GM21529 (cell line): Measurements from ENCODE around the gene NGF.
A peak's percentile ranks its signal among the peaks of the same experiment; 100 is the strongest.
"Not testable (repeated sequence)": the region's sequence is repeated elsewhere in the genome, so short reads cannot be mapped to it uniquely, and the experiment has no call there.

ENCODE experiments used
- ATAC-seq: cut with Tn5 transposase; IDR thresholded peaks from one replicate; pipeline ENCODE4 v1.9.1; 2021; ENCODE audit not compliant: unreplicated experiment

The NGF gene

DNA sequence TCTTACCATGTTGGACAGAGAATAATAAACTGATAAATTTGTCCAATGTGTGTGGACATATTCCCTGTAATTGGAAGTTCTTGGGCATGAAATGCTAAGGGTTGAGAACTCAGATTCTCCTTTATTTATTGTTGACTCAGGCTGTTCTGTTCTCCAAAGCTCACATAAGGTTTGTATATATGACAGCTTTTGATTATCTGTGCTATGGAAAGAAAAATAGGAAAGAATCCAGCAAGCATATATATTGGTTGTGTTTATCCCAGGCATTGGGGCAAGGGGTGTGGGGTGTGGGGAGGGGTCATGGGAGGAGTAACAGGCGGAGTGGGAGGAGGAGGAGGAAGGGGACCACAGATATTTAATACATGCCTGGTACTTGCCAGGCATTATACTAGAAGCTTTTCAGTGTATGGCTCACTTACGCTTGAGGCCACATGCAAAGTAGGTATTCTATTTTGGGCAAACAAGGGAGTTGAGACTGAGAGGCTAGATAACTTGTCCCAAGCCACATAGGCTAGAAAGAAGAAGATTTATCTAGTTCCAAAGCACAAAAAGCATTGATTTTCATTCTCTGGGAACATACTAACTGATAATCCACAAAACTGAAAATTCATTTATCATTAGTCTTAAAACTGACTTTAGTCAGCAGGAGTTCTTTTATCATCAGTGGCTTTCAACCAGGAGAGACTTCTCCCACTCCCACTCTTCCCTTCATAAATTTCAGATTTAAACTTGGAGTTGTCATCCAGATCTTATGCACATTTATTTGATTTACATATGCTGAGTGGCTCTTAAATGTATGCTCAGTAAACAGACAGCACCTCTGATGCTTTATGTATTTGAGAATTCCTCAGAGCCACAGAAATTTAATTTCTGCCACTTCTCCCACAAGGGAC is 27.2 kb downstream of the NGF start:
- peak; percentile 45 for ATAC-seq

GRCh38 chr1:115309504-115309903 is 28.5 kb downstream of the NGF start:
- not testable (repeated sequence) for ATAC-seq

GRCh38 chr1:115308969-115309368 is 29.1 kb downstream of the NGF start:
- no peak for ATAC-seq

GRCh38 chr1:115307661-115308060 is 30.4 kb downstream of the NGF start:
- ATAC-seq: no peak

GRCh38 chr1:115306146-115306545 is 31.9 kb downstream of the NGF start:
- no peak for ATAC-seq

DNA sequence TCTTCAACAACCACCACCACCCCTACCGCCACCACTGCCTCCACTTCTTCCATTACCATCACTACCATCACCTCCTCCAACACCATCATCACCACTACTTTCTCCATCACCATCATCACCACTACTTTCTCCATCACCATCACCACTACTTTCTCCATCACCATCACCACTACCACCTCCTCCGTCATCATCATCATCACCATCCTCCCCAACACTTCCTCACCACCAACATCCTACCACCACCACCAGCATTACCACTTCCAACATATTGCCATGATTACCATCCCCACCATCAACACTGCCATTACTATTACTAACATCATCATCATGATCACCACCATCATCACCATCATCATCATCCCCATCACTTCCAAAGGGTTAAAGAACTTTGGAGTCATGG is 34.7 kb downstream of the NGF start:
- ATAC-seq: no peak

DNA sequence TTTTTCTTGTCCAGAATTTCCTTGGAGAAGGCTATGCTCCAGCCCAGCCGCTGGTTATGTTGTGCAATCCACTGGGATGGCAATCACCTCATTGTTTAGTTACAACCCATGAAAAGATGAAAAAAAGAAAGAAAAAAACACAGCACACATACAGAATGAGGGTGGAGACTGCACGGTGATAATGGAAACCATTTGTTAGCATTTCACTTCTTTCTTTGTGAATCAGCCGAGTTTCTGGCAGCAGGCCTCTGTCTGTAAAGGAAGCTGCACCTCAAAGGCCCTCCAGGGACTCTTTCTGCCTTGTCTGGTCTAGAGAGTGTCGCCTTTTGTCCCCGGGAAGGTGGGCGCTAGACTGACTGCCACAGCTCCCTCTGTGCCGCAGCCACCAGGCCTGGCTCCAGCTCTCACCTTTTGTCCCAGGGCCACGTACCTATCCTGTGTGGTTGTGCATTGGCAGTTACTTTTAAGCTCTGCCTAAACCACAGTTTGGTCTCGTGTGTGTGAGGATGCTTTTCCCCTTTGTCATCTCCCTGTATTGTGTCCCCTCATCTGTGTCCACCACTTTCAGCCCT is 35.6 kb downstream of the NGF start:
- no peak for ATAC-seq

- no peak for ATAC-seq
Measured at GRCh38 chr1:115301438-115302020, 36.5 kb downstream of the NGF start.

DNA sequence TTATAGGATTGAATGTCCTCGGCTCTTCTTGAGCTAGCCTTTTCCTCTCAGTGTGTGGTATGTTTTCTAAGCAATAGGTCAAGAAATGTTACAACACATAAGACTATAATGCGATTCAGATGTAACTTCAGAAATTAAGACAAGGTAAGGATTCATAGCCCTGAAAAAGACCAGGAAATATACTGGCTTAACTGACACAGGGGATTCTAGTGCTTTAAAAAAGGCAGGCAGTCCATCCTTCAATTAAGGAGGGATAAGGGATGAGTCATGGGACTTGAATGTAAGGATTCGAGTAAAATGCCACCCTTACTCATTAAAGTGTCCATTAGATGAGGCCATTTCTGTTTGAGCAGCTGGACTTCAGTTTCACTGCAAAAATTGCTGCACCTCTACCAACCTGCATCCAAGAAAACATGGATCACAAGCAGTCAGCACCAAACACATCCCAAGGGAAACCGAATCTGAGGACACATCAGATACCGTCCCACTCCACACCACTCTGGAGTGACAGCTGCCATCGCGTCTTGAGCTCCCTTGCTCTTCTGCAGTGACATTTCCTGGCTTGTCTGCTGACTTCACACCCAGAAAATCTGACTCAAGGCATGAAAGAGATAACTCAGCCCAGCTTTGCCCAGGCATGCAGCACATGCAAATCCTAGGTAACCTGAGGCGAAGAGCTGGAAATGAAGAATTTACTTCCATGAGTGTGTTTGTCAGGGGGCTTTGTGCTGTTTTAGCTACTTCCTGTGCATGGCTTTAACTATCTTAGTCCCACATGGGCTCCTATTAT is 37.8 kb downstream of the NGF start:
- ATAC-seq: no peak

DNA sequence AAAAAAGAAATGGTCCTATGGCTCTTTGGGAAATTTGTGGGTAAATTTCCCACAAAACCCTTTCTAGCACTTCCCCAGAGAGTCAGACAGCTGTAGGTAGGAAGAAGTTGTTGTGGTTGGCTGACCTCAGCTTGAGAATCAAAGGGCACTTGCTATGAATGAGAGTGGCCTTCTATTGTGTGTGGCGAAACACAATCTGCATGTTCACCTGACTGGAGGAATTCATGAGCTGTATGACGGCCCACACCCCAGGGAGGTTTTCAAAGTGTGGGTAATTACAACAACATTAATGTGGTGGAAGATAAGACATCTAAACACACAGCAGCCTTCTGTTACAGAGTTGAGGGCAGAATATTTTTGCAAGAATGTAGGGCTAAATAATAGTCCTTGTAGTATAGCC is 38.8 kb downstream of the NGF start:
- ATAC-seq: no peak

GRCh38 chr1:115296981-115297380 is 41.1 kb downstream of the NGF start:
- ATAC-seq: peak; percentile 94

GRCh38 chr1:115295904-115296696 is 41.9 kb downstream of the NGF start:
- ATAC-seq: no peak

GRCh38 chr1:115293899-115294298 is 44.1 kb downstream of the NGF start:
- no peak for ATAC-seq

DNA sequence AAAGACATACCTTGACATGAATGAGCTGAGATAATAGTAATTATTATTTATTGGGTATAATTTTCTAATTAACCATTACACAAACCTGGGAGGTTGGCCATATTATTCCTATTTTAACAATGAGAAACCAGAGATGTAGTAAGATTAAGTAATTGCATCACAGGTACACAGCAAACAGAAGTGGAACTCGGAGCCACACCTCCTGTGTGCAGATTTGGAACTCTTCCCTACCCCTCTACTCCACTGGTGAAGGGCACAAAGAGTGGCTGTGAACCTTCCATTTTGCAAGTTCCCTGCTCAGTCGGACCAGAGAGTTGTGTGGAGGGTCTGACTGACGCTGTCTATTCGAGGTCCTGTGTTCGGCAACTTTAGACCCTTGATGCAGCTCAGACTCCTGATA is 45.0 kb downstream of the NGF start:
- ATAC-seq: no peak

DNA sequence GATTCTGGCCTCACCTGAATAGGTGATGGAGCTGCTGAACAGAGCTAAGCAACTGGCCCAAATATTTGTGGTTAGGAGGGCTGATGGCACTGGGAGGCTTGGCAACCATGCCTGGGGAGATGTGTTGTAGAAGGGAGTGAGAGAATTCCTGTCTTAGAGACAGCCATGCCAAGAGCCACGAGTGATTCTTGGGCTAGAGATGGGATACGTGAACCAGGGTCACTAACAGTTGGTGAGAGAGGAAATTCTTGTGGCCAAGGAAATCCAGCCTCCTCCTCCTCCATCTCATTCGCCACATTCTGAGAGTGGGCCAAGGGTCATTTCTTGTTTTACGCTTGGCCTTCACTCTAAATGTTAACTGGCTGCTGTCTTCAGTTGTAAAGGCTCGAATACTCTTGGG is 46.3 kb downstream of the NGF start:
- ATAC-seq: no peak

DNA sequence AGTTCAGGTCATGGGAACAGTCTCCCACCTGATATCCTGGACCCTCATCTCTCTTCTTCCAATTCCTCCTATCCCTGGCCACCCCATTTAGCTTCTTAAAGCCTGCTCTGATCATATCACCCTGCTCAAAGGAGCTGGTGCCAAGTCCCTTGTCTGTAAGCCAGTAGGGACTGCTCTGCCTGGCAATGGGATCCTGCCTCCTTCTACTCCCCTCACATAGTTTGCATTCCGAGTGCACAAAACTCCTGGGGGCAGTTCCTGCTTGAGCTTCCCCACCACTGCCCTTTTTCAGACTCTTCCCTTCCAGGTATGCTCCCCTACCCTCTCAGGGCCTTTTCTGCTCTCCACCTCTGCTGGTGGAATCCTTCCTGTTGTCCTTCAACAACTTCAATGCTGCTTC is 48.1 kb downstream of the NGF start:
- no peak for ATAC-seq

GRCh38 chr1:115288591-115289198 is 49.4 kb downstream of the NGF start:
- no peak for ATAC-seq

GRCh38 chr1:115286431-115287205 is 51.4 kb downstream of the NGF start:
- ATAC-seq: no peak

- ATAC-seq: no peak
Measured at GRCh38 chr1:115284209-115284608, 53.8 kb downstream of the NGF start.
